Activated CD4-positive, alpha-beta T cell treated with anti-CD3 and anti-CD28 coated beads for 48 hours (primary cell): ENCODE results near the gene PACSIN2.
"Not testable (repeated sequence)": the region's sequence is repeated elsewhere in the genome, so short reads cannot be mapped to it uniquely, and the experiment has no call there.

Experiments
- DNase-seq: peaks from one replicate; pipeline ENCODE4 v3.0.0-alpha.2; 2020

PACSIN2 gene, protein sequence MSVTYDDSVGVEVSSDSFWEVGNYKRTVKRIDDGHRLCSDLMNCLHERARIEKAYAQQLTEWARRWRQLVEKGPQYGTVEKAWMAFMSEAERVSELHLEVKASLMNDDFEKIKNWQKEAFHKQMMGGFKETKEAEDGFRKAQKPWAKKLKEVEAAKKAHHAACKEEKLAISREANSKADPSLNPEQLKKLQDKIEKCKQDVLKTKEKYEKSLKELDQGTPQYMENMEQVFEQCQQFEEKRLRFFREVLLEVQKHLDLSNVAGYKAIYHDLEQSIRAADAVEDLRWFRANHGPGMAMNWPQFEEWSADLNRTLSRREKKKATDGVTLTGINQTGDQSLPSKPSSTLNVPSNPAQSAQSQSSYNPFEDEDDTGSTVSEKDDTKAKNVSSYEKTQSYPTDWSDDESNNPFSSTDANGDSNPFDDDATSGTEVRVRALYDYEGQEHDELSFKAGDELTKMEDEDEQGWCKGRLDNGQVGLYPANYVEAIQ

DNA sequence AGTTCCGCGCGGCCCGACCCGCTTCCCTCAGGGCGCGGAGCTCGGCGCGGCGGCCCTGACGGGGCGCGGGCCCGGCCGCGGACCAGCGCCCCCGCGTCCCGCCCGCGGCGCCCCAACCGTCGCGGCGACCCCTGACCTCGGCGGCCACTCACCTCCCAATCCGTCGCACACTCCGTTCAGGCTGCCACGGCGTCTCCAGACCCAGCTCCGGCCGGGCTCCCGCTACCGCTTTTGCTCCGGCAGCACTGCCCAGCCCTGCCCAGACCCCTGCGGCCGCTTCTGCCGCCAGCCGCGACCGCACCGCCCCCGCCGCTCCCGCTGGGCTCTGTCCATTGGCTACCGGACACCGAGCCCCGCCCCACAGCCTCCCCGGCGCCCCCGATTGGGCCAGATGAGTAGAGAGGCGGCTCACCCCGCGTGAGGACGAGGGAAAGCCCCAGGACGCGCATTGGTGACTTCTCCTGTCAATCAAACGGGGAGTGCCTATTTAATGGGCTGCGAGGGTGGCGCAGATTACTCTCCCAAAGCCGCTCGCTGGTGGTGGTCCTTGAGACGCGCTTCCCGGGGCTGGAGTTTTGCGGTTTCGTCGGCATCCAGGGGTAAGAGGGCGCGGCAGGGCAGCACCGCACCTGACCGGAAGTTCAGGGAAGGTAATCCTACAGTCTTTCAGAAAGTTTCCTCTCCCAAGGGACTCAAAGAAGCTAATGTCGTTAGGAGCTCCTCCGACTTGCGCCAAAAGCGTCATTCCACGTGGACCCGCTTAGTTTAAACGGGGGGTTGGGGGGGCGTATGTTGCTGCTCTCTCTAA is at the start of gene PACSIN2:
Gene PACSIN2 (minus strand): TSS at position 281 of the 808 bp plus-strand sequence. CDS start 103,069 bp downstream, outside the sequence.
- peak; percentile 99 for DNase-seq

DNA sequence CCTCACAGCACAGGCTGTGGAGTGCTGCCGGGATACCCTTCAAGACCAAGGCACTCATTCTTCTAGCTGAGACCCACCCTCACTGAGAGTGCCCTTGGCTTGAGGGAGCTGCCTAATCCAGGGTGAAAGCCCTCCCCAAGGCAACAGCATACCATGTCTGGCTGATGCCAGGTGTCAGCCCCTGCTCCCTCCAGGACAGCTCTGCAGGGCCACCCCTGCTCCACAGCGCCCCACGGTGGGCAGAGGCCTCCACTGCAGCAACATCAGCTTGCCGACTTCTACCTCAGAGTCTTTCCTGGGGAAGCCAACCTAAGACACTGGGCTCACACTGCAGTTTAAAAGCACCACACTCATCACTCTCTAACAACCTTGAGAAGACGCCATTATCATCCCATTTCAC is 45.2 kb upstream of the PACSIN2 start:
- peak; percentile 76 for DNase-seq

DNA sequence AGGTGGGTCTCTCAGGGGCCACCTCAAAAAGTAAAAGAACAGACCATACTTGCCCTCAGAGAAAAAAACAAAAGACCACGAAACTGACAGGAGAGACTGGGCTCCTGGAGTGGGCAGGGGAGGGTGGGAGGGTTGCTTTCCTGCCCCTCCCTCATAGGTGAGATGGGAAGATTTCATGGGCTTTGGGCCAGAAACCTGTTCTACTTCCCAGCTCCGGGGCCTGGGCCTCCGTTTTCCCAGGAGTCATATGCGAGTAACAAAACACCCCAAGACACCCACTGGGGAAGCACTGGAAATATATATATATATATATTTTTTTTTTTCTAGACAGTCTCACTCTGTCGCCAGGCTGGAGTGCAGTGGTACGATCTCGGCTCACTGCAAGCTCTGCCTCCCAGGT is 42.7 kb upstream of the PACSIN2 start:
- DNase-seq = no peak

DNA sequence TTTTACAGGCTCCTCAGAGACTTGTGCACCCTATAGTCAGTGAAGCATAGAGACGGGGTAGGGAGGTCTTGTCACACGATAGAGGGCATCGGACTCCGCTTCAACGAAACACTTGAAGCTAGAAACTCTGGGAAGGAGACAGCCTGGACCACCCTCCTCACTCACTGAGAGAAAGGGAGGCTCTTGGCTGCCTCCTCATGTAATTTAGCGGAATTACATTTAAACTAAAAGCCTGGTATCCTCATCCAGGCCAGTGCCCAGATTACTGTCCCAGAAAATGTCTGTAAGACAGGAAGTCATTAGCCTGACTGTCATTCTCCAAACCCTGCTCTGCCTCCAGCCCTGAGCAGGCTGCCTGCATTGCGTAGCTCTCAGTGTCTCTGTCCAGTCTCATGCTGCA is 38.2 kb upstream of the PACSIN2 start:
- no peak for DNase-seq

DNA sequence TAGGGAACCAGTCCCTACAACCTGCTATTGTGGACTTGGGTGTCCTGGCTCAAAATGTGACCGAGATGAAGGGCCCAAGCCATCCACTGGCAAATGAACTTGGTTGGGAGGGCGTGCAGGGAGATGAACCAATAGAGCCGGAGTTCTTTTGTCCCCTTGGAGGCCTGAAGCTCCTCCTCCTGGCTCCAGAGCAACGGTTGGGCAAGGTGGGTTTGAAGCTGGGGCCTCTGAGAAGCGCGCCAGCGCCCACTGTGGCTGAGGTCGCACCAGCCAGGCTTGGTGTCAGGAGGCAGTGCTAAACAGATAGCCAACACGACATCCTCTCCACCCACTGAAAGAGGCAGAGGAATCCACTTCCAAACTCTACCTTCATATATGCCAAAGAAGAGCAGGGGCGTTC is 36.0 kb upstream of the PACSIN2 start:
- no peak for DNase-seq

DNA sequence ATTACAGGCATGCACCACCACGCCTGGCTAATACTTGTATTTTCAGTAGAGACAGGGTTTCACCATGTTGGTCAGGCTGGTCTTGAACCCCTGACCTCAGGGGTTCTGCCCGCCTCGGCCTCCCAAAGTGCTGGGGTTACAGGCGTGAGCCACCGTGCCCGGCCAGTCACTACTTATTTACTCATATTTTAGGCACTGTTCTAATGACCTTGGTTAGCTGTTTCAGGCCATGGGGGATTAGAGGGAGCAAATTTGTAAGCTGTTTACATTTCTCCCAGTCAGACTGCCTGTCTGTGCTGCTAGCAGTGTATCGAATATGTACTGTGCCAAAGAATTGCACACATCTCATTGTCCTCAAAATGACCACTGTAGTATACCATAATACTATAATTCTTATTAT is 32.7 kb upstream of the PACSIN2 start:
- DNase-seq = no peak

DNA sequence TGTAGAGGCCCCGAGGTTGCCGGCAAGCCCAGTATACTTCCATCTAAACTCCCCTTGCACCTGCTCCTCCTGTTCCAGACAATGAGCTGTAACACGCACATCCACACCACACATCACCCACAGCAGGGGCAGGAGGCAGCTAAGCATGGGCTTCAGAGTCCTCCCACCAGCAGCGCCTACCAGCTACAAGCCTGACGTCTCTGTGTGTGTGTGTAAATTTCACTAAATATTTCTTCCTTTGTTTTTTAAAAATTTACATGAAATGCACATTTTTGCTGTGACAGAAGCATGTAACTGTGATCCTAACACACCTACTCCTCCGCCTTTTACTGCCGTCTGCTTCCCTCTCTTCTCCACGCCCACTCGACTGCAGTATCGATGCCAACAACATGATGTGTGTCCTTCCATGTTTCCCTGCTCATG is 29.4 kb upstream of the PACSIN2 start:
- no peak for DNase-seq

DNA sequence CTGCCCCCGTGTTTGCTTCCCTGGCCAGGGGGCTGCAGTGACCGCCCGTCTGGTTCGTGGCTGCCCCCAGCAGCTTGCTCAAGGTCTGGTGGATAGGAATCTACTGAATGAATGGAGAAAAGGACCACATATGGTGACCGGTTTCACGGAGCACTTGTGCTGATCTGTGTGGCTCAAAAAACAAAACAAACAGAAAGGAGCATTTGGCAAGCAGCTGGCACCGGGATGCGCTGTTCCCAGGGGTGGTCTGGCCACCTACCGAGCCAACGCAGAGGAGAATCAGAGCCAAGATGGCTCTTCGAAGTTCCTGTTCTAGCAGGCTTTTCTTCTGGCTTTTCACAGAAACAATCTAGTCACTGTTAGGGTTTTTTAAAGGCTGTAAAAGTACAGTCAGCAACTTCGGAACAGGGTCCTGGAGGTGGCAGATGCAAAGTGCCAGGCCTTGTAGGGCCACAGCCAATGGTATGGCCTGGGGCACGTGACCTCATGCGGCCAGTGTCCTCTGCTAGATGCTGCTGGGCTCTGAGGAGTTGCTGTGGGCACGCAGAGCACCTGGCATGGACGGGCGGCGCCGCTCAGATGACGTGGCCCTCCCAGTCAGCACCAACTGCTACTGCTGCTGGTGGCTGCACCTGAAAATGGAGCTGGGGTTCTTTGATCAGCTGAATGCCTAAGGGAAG is 27.3 kb upstream of the PACSIN2 start:
- no peak for DNase-seq

DNA sequence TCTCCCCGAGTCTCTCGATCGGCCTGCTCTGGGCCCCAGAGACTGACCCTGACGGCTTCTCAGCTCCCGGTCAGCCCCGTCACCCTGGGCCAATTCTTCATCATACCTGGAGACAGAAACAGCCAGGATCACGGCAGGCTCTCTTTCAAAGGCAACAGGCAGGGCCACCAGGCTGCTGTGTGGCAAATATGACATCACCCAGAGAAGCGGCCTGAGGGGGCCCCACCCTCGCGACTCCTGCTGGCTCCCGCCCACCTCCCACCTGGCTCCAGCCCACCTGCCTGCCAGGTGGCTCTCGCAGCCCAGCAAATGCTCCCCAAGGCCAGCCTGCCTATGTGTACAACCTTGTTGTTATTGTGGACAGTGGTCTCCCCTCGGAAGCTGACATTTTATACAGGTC is 24.9 kb upstream of the PACSIN2 start:
- DNase-seq = no peak

DNA sequence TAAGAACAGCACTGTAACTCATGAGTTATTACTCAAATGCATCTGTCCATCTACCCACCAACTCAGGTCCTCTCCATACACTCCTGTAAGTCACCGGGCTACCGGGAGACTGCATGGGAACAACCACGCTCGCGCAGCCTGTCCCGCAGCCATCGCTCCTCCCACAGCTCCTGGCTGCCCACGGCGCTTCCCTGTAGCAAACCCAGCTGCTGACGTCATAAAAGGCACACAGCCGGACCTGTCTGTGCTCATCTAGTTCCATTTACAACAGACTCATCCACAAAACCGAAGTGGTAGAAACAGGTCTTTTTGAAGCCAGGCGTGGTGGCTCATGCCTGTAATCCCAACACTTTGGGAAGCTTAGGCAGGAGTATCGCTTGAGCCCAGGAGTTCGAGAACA is 23.4 kb upstream of the PACSIN2 start:
- DNase-seq = no peak

DNA sequence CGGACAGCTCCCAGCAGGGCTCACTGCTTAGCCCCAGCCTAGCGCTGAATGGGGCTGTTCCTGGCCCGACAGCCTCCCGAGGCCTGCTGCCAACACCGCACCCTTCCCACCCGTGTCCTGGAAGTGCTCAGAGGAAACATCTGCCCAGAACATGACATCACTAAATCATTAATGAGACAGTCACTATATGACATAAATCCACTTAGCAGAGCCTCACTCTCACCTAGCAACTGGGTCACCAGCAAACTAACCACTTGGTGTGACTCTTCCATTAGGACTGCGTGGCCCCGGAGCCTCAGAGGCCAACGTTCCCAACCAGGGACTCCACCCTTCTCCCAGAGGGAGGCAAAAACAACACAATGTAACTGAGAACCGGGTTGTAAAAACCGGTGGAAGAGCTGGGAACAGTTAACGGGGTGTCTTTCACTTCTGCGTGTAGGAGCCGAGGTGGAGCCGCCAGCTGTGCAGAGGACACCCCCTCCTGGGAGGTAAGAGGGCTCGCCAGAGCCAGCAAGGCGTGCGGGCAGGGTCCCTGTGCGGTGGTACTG is 21.4 kb upstream of the PACSIN2 start:
- DNase-seq = no peak

DNA sequence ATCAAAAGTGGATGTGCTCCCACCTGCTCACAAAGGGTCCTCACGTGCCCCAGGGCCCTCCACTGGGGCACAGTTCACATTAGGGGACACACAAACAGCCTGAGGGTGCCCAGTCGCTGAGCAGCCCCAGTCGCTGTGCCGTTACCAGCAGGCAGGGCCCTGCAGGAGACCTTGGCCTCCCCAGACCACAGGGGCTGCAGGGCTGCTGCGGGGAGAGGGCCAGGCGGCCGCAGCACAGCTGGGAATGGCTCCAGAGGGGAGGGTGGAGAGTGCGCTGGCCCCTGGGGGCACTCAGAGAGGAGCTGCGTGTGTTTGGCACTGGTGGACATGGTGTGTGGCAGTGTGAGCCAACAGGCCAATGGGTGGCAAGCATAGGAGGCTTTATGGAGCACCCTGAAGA is 20.3 kb upstream of the PACSIN2 start:
- no peak for DNase-seq

DNA sequence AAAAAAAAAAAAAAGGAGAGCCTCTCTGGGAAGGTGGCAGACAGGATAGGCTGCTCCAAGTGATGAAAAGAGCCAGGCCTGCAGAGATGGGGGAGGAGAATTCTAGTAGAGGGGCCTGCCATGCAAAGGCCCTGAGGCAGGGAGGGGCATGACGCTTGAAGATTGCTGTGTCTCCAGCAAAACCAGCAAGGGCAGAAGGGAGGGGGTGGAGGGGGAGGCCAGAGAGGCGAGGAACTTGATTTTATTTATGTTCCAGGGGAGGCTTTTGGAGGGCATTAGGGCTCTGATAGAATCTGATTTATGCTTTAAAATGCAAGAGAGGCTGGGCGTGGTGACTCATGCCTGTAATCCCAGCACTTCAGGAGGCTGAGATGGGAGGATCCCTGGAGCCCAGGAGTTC is 16.7 kb upstream of the PACSIN2 start:
- DNase-seq = no peak

DNA sequence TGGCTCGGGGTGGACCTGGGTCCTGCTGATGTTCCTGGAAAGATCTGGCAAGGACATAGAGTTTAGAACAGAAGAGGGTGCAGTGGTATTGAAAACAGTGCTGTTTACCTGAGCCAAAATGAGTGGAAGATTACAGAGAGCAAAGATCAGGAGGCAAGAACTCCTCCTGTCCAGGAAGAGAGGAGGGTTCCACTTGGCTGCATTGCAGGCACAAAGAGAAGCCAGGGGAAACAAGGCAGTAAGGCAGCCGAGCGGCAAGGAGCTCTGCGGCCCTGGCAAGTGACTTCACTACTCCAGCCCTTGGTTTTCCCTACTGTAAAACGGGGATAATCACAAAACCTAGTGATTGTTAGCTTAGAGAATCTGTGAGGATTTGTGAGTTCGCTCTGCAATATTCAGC is 3.7 kb upstream of the PACSIN2 start:
- no peak for DNase-seq

DNA sequence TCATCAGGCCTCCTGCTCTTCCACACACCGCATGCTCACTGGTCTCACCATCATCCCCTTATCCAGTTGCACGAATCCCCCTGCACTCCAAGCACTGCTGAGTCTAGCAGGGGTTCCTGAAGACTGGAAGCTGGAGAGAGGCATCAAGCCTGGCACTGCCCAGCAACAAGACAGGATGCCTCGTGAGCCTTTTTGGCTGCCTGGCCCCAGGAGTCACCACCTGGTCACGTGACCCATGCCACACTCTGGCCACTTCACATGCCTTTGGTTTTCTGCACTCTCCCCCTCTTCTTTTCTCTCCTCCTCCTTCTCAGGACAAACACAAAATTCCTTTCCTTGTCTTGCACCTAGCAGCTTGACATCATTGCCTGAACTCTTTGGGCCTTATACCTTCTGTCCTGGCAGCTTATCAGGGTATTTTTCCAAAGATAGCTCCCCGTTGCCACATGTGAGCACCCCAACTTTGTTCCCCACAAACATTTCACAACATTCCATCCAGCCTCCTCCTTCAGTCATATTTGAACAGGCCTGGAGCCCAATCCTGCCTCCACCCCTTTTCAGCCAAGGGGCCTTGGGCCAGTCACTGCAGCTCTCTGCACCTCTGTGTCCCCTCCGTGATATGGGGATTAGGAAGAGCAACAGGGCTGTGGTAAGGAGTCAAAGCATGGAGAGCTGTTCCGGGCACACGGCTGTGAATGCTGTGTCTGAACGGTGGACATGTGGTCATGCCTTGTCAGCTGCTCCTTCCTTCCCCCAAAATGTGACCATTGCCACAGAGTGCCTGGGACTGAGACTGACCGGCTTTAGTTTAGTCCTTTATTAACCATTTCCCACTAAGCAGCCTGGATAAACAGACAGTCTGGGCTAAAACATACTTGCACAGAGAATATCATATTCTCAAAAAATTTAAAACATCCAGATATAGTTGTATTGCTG is 2.8 kb upstream of the PACSIN2 start:
- DNase-seq = no peak

DNA sequence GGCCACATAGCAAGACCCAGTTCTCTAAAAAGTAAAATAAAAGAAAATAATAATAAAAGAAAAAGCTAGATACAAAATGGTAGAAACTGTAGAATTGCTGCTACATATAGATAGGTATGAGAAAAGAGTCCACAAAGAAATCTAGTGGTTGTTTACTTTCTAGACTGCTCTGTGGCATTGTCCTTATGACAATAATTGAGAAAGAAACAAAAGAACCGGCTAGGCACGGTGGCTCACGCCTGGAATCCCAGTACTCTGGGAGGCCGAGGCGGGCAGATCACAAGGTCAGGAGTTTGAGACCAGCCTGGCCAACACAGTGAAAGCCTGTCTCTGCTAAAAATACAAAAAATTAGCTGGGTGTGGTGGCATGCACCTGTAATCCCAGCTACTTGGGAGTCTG is 1.2 kb upstream of the PACSIN2 start:
- not testable (repeated sequence) for DNase-seq

DNA sequence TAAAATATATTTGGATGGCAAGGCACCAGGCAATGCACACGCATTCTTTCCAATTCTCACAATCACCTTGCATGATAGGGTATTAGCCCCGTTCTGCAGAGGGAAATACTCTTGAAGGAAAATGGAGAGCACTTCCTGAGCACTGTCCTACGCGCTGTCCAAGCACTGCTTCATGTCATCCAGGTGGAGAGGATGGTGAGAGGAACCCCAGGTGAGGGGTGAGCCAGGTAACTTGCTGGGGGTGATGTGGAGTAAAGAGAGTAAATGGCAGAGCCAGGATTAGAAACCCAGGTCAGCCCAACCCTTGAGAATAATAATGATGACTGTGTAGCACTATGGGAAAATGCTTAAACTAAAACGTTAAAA is 711 bp upstream of the PACSIN2 start:
- DNase-seq = no peak

DNA sequence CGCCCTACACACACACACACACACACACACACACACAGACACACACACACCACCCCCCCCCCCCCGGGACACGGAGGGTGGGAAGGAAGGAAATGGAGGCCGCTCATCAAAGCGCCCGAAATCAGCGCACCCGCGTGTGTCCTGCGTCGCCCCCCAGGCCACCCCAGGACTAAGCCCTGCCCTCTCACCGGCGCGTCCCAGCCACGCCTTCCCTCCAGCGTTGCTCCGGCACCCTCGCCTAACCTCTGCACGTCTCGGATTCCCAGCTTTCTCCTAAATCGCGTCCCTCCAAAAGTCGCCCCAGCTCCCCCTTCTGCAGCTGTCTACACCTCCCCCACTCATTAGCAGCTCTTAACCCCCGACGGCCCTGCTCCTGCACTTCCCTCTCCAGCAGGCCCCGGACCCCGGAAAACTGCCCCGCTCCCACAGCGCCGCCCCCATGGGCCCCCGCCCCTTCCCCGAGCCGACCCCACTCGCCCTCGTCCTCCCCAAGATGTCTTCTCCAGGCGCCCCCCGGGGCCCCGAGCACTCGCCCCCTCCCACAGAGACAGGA is 557 bp downstream of the PACSIN2 start:
- DNase-seq = peak; percentile 45

DNA sequence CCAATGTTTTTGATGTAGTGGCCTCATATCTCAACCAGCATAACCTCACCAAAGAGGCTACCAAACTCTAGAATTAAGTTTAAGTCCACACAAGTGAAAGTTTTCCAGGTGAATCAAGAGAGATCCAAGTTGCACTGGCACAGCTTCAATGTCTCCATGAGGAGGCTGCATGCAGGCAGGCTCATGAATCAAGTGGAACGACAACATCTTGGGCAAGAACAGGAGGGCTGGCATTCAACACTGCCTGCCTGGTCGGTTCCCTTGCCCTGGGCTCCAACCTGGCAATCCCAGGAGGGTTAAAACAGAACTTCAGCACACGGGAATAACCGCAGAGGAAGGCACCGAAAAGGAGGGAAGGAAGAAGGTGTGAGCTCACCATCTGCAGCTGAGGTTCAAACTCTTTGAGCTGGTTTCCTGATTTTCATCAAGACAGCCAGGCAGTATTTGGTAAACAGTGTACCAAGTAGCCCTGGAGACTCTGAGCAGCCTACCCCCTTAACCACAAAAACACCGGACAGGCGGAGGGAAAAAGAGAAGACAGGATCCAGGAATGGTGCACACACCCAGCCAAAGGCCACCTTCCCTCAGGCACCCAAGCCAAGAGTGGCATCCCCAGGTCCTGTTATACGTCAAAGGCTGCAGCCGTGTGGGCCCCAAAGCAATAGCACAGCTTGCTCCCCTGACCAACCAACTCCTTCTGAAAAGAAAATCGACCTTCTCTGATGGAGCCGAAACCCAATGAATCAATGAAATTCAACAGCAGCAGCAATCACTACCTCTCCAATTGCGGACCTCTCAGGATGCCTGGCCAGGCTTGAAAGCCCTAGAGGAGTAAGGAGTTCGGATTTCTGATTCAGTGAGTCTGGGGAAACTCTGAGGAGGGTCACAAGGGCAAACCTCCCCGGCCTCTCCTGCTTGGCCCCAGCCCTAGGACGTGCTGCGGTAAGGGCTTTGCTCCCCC is 1.3 kb downstream of the PACSIN2 start:
- no peak for DNase-seq

DNA sequence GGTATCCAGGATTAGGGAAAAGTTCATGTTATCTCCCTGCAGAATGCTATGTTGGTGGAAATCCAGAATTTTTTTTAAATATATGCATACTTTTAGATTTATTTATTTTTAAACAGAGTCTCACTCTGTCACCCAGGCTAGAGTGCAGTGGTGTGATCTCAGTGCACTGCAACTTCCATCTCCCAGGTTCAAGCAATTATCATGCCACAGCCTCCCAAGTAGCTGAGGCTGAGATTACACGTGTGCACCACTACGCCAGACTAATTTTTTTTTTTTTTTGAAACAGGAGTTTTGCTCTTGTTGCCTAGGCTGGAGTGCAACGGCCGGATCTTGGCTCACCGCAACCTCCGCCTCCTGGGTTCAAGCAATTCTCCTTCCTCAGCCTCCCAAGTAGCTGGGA is 2.6 kb downstream of the PACSIN2 start:
- DNase-seq = no peak

DNA sequence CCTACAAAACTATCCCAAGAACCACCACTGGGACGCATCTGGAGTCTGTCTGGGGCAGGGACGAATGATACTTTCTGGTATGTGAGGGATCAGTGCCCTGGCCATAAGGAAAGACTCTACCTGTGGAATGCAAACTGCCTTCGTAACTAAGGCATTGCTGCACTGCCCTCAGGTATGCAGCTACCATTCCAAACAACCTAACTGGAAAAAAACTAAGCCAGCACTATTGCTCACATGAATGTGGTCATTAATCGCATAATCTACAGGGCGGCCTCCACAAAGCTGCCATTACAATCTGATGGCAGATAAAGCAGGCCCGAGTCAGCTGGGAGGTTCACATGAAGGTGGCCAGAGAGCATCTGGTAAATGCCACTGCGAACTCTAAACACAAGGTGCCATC is 3.9 kb downstream of the PACSIN2 start:
- DNase-seq = no peak
